ENCODE data around the gene PA2G4. TPM values are rescaled to one million over a fixed set of nuclear protein-coding genes. Genes with fewer than 3 reads are reported as not detected.
A peak's percentile ranks its signal among the peaks of the same experiment; 100 is the strongest.

The PA2G4 gene
- total RNA-seq, 2 experiments from 2014 or later, result 51.0 to 61.0 TPM

DNA sequence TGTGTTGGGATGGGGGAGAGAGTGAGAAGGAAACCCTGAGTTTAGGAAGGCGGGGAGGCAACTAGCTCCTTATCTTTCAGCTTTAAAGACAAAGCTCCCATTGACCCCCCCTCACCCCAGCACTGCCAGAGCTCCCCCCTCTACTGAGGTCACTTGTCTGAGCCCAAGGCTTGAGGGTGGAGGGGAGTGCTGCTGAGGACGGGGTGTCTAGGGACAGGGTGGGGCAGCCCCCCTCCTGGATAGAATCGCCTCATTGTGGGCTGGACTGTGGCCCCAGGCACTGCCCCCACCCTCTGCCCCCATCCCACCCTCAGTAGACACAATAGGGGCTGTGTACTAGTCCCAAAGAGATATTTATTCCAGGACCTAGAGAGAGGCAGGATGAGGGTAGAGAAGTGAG lies 21.4 kb upstream of the PA2G4 start:
- ATAC-seq (ENCODE audit: poor library complexity) (no peak), DNase-seq (no peak)
- intact Hi-C loops (cut with DNase I, micrococcal nuclease), result loop anchor here in 1 of 2 experiments (2.0 kb wide), 1 partner anchor 18 kb away; no protein-coding TSS in a partner anchor
- Mint-ChIP-seq H3K9me3 (no peaks in the 10 kb centered on the region), H3K4me3 (no peak overlapping the region), H3K27ac (no peak overlapping the region), H3K36me3 (ENCODE audit: low read depth) (no peaks in the 10 kb centered on the region), H3K4me1 (ENCODE audit: low read depth) (peaks cover 14% of the 10 kb centered on the region), H3K27me3 (peaks cover 17% of the 10 kb centered on the region)
- Histone ChIP-seq H3K27ac (ENCODE audit: low read depth in 1 of 2, low read length in 2 of 2) (no peak overlapping the region), H3K9me3 (ENCODE audit: control insufficient read depth in 1 of 2, insufficient read depth in 1 of 2, low read length in 2 of 2) (no peaks in the 10 kb centered on the region), H3K27me3 (ENCODE audit: control insufficient read depth in 1 of 2, insufficient read depth in 2 of 2, low read length in 2 of 2) (peaks cover 14 to 23% of the 10 kb centered on the region in 2 experiments), H3K4me1 (ENCODE audit: insufficient read depth, low read length) (peaks cover 21% of the 10 kb centered on the region), H3K36me3 (ENCODE audit: insufficient read depth, low read length) (no peaks in the 10 kb centered on the region), H3K4me3 (ENCODE audit: low read length) (no peak overlapping the region)
- ChIA-PET CTCF (no interaction called here), POLR2A (no interaction called here)
- TF ChIP-seq, protein P1, sequence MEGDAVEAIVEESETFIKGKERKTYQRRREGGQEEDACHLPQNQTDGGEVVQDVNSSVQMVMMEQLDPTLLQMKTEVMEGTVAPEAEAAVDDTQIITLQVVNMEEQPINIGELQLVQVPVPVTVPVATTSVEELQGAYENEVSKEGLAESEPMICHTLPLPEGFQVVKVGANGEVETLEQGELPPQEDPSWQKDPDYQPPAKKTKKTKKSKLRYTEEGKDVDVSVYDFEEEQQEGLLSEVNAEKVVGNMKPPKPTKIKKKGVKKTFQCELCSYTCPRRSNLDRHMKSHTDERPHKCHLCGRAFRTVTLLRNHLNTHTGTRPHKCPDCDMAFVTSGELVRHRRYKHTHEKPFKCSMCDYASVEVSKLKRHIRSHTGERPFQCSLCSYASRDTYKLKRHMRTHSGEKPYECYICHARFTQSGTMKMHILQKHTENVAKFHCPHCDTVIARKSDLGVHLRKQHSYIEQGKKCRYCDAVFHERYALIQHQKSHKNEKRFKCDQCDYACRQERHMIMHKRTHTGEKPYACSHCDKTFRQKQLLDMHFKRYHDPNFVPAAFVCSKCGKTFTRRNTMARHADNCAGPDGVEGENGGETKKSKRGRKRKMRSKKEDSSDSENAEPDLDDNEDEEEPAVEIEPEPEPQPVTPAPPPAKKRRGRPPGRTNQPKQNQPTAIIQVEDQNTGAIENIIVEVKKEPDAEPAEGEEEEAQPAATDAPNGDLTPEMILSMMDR (IDR thresholded peaks at IDR 0.05), result no peak

DNA sequence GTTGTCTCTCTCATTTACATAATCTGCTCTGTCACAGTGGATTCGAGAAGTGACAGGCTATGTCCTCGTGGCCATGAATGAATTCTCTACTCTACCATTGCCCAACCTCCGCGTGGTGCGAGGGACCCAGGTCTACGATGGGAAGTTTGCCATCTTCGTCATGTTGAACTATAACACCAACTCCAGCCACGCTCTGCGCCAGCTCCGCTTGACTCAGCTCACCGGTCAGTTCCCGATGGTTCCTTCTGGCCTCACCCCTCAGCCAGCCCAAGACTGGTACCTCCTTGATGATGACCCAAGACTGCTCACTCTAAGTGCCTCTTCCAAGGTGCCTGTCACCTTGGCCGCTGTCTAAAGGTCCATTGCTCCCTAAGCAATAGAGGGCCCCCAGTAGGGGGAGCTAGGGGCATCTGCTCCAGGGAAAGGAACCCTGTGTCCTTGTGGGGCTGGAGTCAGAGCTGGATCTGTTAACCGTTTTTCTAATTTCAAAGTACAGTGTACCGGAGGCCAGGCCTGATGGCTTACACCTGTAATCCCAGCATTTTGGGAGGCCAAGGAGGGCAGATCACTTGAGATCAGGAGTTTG lies 19.3 kb upstream of the PA2G4 start:
- H3K4me3 Mint-ChIP-seq, result no peak overlapping the region
- H3K27ac Mint-ChIP-seq, result no peak overlapping the region
- CTCF ChIA-PET, result interaction anchor here (0.7 to 1.7 kb wide), 3 partner anchors 19 to 1247 kb away, joined by 3 to 4 read pairs (median 4); no protein-coding TSS in a partner anchor
- TF ChIP-seq, protein P1 (IDR thresholded peaks at IDR 0.05), result peak; percentile 26
- Histone ChIP-seq H3K4me3 (ENCODE audit: low read length) (no peak overlapping the region), H3K4me1 (ENCODE audit: insufficient read depth, low read length) (peaks cover 8% of the 10 kb centered on the region), H3K36me3 (ENCODE audit: insufficient read depth, low read length) (no peaks in the 10 kb centered on the region), H3K9me3 (ENCODE audit: control insufficient read depth in 1 of 2, insufficient read depth in 1 of 2, low read length in 2 of 2) (no peaks in the 10 kb centered on the region), H3K27me3 (ENCODE audit: control insufficient read depth in 1 of 2, insufficient read depth in 2 of 2, low read length in 2 of 2) (peaks cover 14 to 23% of the 10 kb centered on the region in 2 experiments), H3K27ac (ENCODE audit: low read depth in 1 of 2, low read length in 2 of 2) (no peak overlapping the region)
- intact Hi-C loops (cut with DNase I, micrococcal nuclease), result no loop called here
- H3K36me3 Mint-ChIP-seq (ENCODE audit: low read depth), result no peaks in the 10 kb centered on the region
- peak in 6 of 14 experiments; percentile 5 to 52 (median 26) for DNase-seq
- peaks cover 17% of the 10 kb centered on the region for H3K27me3 Mint-ChIP-seq
- H3K4me1 Mint-ChIP-seq (ENCODE audit: low read depth), result peaks cover 2% of the 10 kb centered on the region
- POLR2A ChIA-PET, result interaction anchor here (1.2 to 1.6 kb wide), 2 partner anchors 18 to 19 kb away, joined by 4 to 5 read pairs; partner anchors contain the start of gene PA2G4
- ATAC-seq (ENCODE audit: poor library complexity), result no peak
- no peaks in the 10 kb centered on the region for H3K9me3 Mint-ChIP-seq

DNA sequence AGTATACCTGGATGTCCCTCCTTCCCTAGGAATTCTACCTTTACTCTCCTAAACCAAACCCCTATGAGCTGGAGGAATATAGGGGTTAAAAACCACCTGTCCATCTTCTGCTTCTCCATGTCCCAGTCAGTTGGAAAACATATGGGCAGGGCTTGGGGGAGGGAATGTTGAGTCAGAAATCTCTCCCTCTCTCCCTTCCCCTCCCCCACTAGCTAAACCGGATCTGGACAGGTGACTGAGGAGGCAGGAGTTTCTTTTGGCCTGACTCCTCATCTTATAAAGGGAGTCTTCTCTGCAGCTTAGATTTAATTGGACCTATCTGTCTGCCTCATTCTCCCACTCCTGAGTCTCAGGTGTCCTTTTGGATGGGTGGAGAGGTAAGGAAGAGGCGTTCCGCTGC lies 18.3 kb upstream of the PA2G4 start:
- intact Hi-C loops (cut with DNase I, micrococcal nuclease), result no loop called here
- DNase-seq (no peak), ATAC-seq (ENCODE audit: poor library complexity) (no peak)
- H3K27ac ChIP-seq (ENCODE audit: low read depth in 1 of 2, low read length in 2 of 2), result no peak overlapping the region
- no peaks in the 10 kb centered on the region for H3K9me3 ChIP-seq (ENCODE audit: control insufficient read depth in 1 of 2, insufficient read depth in 1 of 2, low read length in 2 of 2)
- no peaks in the 10 kb centered on the region for H3K36me3 Mint-ChIP-seq (ENCODE audit: low read depth)
- peaks cover 12% of the 10 kb centered on the region for H3K27me3 Mint-ChIP-seq
- H3K4me3 Mint-ChIP-seq, result no peak overlapping the region
- ChIA-PET POLR2A (interaction anchor here (0.8 to 1.6 kb wide), 2 partner anchors 18 to 31 kb away, joined by 3 to 5 read pairs; partner anchors contain the start of gene PA2G4), CTCF (interaction anchor here (0.9 to 1.7 kb wide), 2 partner anchors 17 to 24 kb away, joined by 3 to 4 read pairs; no protein-coding TSS in a partner anchor)
- no peaks in the 10 kb centered on the region for H3K9me3 Mint-ChIP-seq
- no peaks in the 10 kb centered on the region for H3K36me3 ChIP-seq (ENCODE audit: insufficient read depth, low read length)
- no peak overlapping the region for H3K27ac Mint-ChIP-seq
- H3K4me3 ChIP-seq (ENCODE audit: low read length), result no peak overlapping the region
- H3K4me1 Mint-ChIP-seq (ENCODE audit: low read depth), result no peaks in the 10 kb centered on the region
- TF ChIP-seq, protein P1 (IDR thresholded peaks at IDR 0.05), result no peak
- no peaks in the 10 kb centered on the region for H3K4me1 ChIP-seq (ENCODE audit: insufficient read depth, low read length)
- peaks cover 8 to 18% of the 10 kb centered on the region in 2 experiments for H3K27me3 ChIP-seq (ENCODE audit: control insufficient read depth in 1 of 2, insufficient read depth in 2 of 2, low read length in 2 of 2)
